K562 (cell line): ENCODE data around the gene CLSTN2. TPM values are rescaled to one million over a fixed set of nuclear protein-coding genes. Genes with fewer than 3 reads are reported as not detected.

Experiments used
- ATAC-seq: fragments of 200-7000 bp; cut with Tn5 transposase; 3 replicates; pipeline ENCODE4 v1.9.1; 2020; ENCODE audit warnings: moderate library complexity
- BruUV-seq: library from RNA; stranded (reverse); fragments of 400-500 nt; replicated peaks from 2 replicates; lab custom pipeline; 2021; lab: Mats Ljungman, UMichigan
- CTCF ChIA-PET: fragments of 300-600 bp; formaldehyde crosslinking; extraction: SDS; loops from one replicate; lab custom pipeline; 2021; ENCODE audit warnings: low intra/inter-chr PET ratio; lab: Yijun Ruan, JAX
- POLR2A ChIA-PET: fragments of 300-600, 350-650 bp; sonication (Branson Sonifier 250); formaldehyde crosslinking; extraction: SDS; loops from one replicate; lab custom pipeline; 2021; ENCODE audit warnings: antibody characterized with exemption, inconsistent platforms; lab: Yijun Ruan, JAX
- DNase-seq, 4 experiments: peaks; one replicate each; pipeline versions ENCODE4 v3.0.0 to v3.0.0-alpha.2; 2011 to 2018; ENCODE audit warnings: low spot score in 3 of 4, mixed read lengths in 3 of 4; ENCODE audit errors: extremely low read depth in 1 of 4
- FAIRE-seq: peaks from 2 replicates; lab custom pipeline; 2011; peaks lifted over from hg19 to GRCh38; lab: Jason Lieb, UNC
- H2AFZ ChIP-seq: 2 replicates; pipeline ENCODE4 v1.6.0; 2011; ENCODE audit warnings: low read depth, low read length, control low read depth, inconsistent platforms
- H3K27ac ChIP-seq: fragments of 200-600 bp; 3 replicates; pipeline ENCODE4 v1.8.0; 2011; ENCODE audit warnings: low read depth, mild to moderate bottlenecking, control low read depth, inconsistent platforms, low read length, moderate library complexity, mixed read lengths; ENCODE audit errors: extremely low read depth
- H3K27me3 ChIP-seq, 2 experiments: fragments of 300-600 bp in 1 of 2; 2 replicates in 1 of 2; 3 replicates in 1 of 2; pipeline versions ENCODE4 v1.6.0 to v1.8.0; 2011; ENCODE audit warnings: inconsistent platforms in 2 of 2, low read length in 2 of 2, mild to moderate bottlenecking in 1 of 2, mixed read lengths in 1 of 2, moderate library complexity in 1 of 2; ENCODE audit not compliant: control insufficient read depth in 2 of 2, insufficient read depth in 2 of 2
- H3K36me3 ChIP-seq: fragments of 300-600 bp; 3 replicates; pipeline ENCODE4 v1.8.0; 2011; ENCODE audit warnings: mild to moderate bottlenecking, low read length, inconsistent platforms; ENCODE audit not compliant: control insufficient read depth, insufficient read depth
- H3K4me1 ChIP-seq, 2 experiments: fragments of 200-600 bp in 1 of 2; replicated peaks in 1 of 2; 2 replicates in 1 of 2; 3 replicates in 1 of 2; pipeline versions ENCODE4 v1.5.1 to v1.8.0; 2011; ENCODE audit warnings: inconsistent platforms in 2 of 2, low read length in 2 of 2, mild to moderate bottlenecking in 1 of 2, mixed read lengths in 1 of 2, moderate library complexity in 1 of 2; ENCODE audit not compliant: control insufficient read depth in 2 of 2, insufficient read depth in 2 of 2
- H3K4me2 ChIP-seq: 2 replicates; pipeline ENCODE4 v1.6.1; 2011; ENCODE audit warnings: low read length, control low read depth, inconsistent platforms, mixed read lengths; ENCODE audit not compliant: insufficient read depth
- H3K4me3 ChIP-seq: fragments of 200-600 bp; sonication (generic), shearing (Covaris generic); 2 replicates; pipeline ENCODE4 v1.5.1; 2016; ENCODE audit warnings: control low read depth, inconsistent platforms
- H3K79me2 ChIP-seq: fragments of 200-600 bp; 3 replicates; pipeline ENCODE4 v1.8.0; 2011; ENCODE audit warnings: low read length, inconsistent platforms; ENCODE audit not compliant: control insufficient read depth, insufficient read depth
- H3K9ac ChIP-seq, 2 experiments: 2 replicates each; pipeline versions ENCODE4 v1.6.0 to v1.6.1; 2011; ENCODE audit warnings: low read depth in 2 of 2, low read length in 2 of 2, control low read depth in 1 of 2, inconsistent platforms in 1 of 2, mild to moderate bottlenecking in 1 of 2, mixed read lengths in 1 of 2; ENCODE audit not compliant: insufficient read depth in 1 of 2
- H3K9me1 ChIP-seq: one replicate; pipeline ENCODE4 v1.6.0; 2011; ENCODE audit warnings: inconsistent platforms, mild to moderate bottlenecking, low read length, moderate library complexity; ENCODE audit not compliant: control insufficient read depth, insufficient read depth
- H3K9me3 ChIP-seq: replicated peaks from 2 replicates; pipeline ENCODE4 v1.5.1; 2011; ENCODE audit warnings: low read depth, low read length, inconsistent platforms; ENCODE audit not compliant: control insufficient read depth, insufficient read depth
- H4K20me1 ChIP-seq: replicated peaks from 2 replicates; pipeline ENCODE4 v1.6.1; 2011; ENCODE audit warnings: low read length, inconsistent platforms, mixed read lengths; ENCODE audit not compliant: control insufficient read depth, insufficient read depth
- ETV1 ChIP-seq: fragments of 450-650 bp; conservative IDR thresholded peaks from 2 replicates; pipeline ENCODE4 v1.6.1; 2016; ENCODE audit warnings: missing genetic modification characterization, control low read depth, low read depth, missing compliant biosample characterization
- MTA1 ChIP-seq: fragments of 450-650 bp; IDR thresholded peaks from 2 replicates; pipeline ENCODE4 v1.6.1; 2017; ENCODE audit warnings: borderline replicate concordance
- NEUROD1 ChIP-seq: fragments of 150-350 bp; IDR thresholded peaks from 2 replicates; pipeline ENCODE4 v1.6.1; 2014; ENCODE audit warnings: borderline replicate concordance, low read length, low read depth; ENCODE audit not compliant: partially characterized antibody
- SMAD2 ChIP-seq: fragments of 150-350 bp; IDR thresholded peaks from 2 replicates; pipeline ENCODE4 v1.6.1; 2014; ENCODE audit warnings: low read depth, mild to moderate bottlenecking, low read length
- TEAD4 ChIP-seq, 2 experiments: sonication (generic) in 1 of 2; formaldehyde crosslinking in 1 of 2; IDR thresholded peaks; 2 replicates each; pipeline versions ENCODE4 v1.6.1 to v1.8.0; 2012 to 2022; ENCODE audit warnings: borderline replicate concordance in 1 of 2, inconsistent platforms in 1 of 2, low read length in 1 of 2, mild to moderate bottlenecking in 1 of 2, missing genetic modification reagents in 1 of 2
- ZNF311 ChIP-seq: fragments of 250-450 bp; sonication (Bioruptor Pico); IDR thresholded peaks from 2 replicates; pipeline ENCODE4 v1.4.0; 2020; ENCODE audit warnings: mild to moderate bottlenecking, moderate library complexity
- ZNF324 ChIP-seq: fragments of 250-450 bp; sonication (Bioruptor Pico); IDR thresholded peaks from 2 replicates; pipeline ENCODE4 v1.4.0; 2020; ENCODE audit warnings: mild to moderate bottlenecking
- WGBS: fragments of 100-300 bp; shearing (Covaris generic); methylation state at CpG from one replicate; pipeline ENCODE4 v1.1.6; 2016; ENCODE audit warnings: low coverage, mixed read lengths; ENCODE audit not compliant: insufficient coverage; ENCODE audit errors: missing lambda C conversion rate; 5-methylcytosine and 5-hydroxymethylcytosine counted together
- in situ Hi-C: fragments of 300-500 bp; cut with MboI; formaldehyde crosslinking; loops from 4 replicates; pipeline ENCODE4 v1.15.0; 2018; ENCODE audit warnings: inconsistent platforms, mixed read lengths
- intact Hi-C: fragments of 100-400 bp; cut with micrococcal nuclease; formaldehyde crosslinking; loops from 2 replicates; pipeline ENCODE4 v1.14.2; 2022
- polyA plus RNA-seq, 8 experiments: library from polyadenylated mRNA; depleted of rRNA in 4 of 8; stranded (reverse) in 5 of 8; unstranded in 3 of 8; fragments of >200 nt; fragmentation: Nextera tagmentation in 2 of 8; fragmentation: Illumina TruSeq in 1 of 8; extraction: Ambion mirVana in 2 of 8; extraction: Trizol in 1 of 8; gene quantifications; 2 replicates each; pipeline versions ENCODE4 v1.2.1 to v1.2.3, GENCODE V29; 2011 to 2014; ENCODE audit warnings: inconsistent platforms in 1 of 8, missing spikeins in 1 of 8
- total RNA-seq, 7 experiments: library from RNA; depleted of rRNA in 6 of 7; stranded (reverse); fragments of >200 nt in 6 of 7; fragmentation: Illumina TruSeq in 2 of 7; extraction: Trizol in 2 of 7; gene quantifications; 2 replicates each; pipeline versions ENCODE4 v1.2.1 to v1.2.3, GENCODE V29; 2011 to 2021; ENCODE audit warnings: low replicate concordance in 1 of 7
- TF ChIP-seq, protein P1 (sequence below): IDR thresholded peaks from 2 replicates; pipeline ENCODE4 v1.6.1; 2012; ENCODE audit warnings: low read depth, low read length, improper control_type of control experiment, borderline replicate concordance
- TF ChIP-seq, protein P2 (sequence below): sonication (generic); formaldehyde crosslinking; IDR thresholded peaks from 2 replicates; pipeline ENCODE4 v1.8.0; 2023; ENCODE audit warnings: mild to moderate bottlenecking, missing genetic modification reagents
- TF ChIP-seq, protein P3 (sequence below): sonication (generic); formaldehyde crosslinking; IDR thresholded peaks from 2 replicates; pipeline ENCODE4 v1.9.0; 2022; ENCODE audit warnings: mild to moderate bottlenecking, missing genetic modification reagents
- TF ChIP-seq, protein P4 (sequence below), 2 experiments: fragments of 450-650 bp in 1 of 2; sonication (generic) in 1 of 2; formaldehyde crosslinking in 1 of 2; IDR thresholded peaks in 1 of 2; conservative IDR thresholded peaks in 1 of 2; 2 replicates each; pipeline versions ENCODE4 v1.6.1 to v1.8.1; 2016 to 2023; ENCODE audit warnings: mild to moderate bottlenecking in 2 of 2, moderate library complexity in 2 of 2, inconsistent platforms in 1 of 2, missing genetic modification reagents in 1 of 2
- TF ChIP-seq, protein P5 (sequence below): fragments of 200-800 bp; sonication (Bioruptor generic); IDR thresholded peaks from 2 replicates; pipeline ENCODE4 v1.6.1; 2017; ENCODE audit warnings: missing genetic modification characterization, missing compliant biosample characterization

CLSTN2 gene
- total and polyA plus RNA-seq, 9 of the 15 experiments (the other 6 are each of a cell fraction or from before 2014, with no cell fraction given) = 0.02 to 0.04 (median 0.04) TPM; not detected in 6

DNA sequence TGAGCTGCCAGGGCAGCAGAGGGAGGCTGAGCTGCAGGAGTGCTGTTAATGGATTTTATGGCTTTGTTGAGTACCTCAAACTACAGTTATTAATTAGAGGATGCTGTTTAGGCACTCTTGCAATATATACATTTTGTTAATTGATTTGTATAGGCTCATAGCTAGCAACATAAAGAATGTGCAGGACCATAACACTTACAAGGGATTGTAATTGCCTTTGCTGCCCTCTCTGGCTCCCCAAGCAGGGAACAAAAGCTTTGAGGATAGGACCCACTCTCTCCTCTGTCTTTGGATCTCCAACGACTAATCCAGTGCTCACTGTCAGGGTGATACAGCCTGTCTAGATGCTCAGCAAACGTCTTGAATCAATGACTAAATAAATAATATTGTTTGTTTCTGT, 1.2 kb upstream of the CLSTN2 start:
- H3K9me1 ChIP-seq = no peaks in the 10 kb centered on the region
- in situ Hi-C loops = no loop called here
- BruUV-seq = no TSS peak
- no peaks in the 10 kb centered on the region for H3K79me2 ChIP-seq
- peaks cover 0 to 15% of the 10 kb centered on the region in 2 experiments; a peak in 2 of 5 replicates for H3K4me1 ChIP-seq
- intact Hi-C loops = no loop called here
- H3K27ac ChIP-seq = no peak overlapping the region
- FAIRE-seq (no peak), ATAC-seq (no peak), DNase-seq (no peak)
- H3K27me3 ChIP-seq = peaks cover 3 to 24% of the 10 kb centered on the region in 2 experiments; a peak in 2 of 5 replicates
- H3K36me3 ChIP-seq = no peaks in the 10 kb centered on the region
- no peak overlapping the region for H3K4me3 ChIP-seq
- POLR2A ChIA-PET = no interaction called here
- 3% methylated on average over 2 of the region's 2 CpGs for WGBS
- no peaks in the 10 kb centered on the region for H3K9me3 ChIP-seq
- no peak overlapping the region for H2AFZ ChIP-seq
- no peak overlapping the region for H3K9ac ChIP-seq
- CTCF ChIA-PET = no interaction called here
- H3K4me2 ChIP-seq = no peak overlapping the region
- H4K20me1 ChIP-seq = no peaks in the 10 kb centered on the region
- TF ChIP-seq, protein P1, sequence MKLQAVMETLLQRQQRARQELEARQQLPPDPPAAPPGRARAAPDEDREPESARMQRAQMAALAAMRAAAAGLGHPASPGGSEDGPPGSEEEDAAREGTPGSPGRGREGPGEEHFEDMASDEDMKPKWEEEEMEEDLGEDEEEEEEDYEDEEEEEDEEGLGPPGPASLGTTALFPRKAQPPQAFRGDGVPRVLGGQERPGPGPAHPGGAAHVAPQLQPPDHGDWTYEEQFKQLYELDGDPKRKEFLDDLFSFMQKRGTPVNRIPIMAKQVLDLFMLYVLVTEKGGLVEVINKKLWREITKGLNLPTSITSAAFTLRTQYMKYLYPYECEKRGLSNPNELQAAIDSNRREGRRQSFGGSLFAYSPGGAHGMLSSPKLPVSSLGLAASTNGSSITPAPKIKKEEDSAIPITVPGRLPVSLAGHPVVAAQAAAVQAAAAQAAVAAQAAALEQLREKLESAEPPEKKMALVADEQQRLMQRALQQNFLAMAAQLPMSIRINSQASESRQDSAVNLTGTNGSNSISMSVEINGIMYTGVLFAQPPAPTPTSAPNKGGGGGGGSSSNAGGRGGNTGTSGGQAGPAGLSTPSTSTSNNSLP = no peak
- TF ChIP-seq TEAD4 (IDR thresholded peaks at IDR 0.05; ENCODE audit: low read length) = no peak
- TF ChIP-seq TEAD4 (CRISPR knock-in tag; IDR thresholded peaks at IDR 0.05; ENCODE audit: borderline replicate concordance) = no peak
- TF ChIP-seq, protein P2, sequence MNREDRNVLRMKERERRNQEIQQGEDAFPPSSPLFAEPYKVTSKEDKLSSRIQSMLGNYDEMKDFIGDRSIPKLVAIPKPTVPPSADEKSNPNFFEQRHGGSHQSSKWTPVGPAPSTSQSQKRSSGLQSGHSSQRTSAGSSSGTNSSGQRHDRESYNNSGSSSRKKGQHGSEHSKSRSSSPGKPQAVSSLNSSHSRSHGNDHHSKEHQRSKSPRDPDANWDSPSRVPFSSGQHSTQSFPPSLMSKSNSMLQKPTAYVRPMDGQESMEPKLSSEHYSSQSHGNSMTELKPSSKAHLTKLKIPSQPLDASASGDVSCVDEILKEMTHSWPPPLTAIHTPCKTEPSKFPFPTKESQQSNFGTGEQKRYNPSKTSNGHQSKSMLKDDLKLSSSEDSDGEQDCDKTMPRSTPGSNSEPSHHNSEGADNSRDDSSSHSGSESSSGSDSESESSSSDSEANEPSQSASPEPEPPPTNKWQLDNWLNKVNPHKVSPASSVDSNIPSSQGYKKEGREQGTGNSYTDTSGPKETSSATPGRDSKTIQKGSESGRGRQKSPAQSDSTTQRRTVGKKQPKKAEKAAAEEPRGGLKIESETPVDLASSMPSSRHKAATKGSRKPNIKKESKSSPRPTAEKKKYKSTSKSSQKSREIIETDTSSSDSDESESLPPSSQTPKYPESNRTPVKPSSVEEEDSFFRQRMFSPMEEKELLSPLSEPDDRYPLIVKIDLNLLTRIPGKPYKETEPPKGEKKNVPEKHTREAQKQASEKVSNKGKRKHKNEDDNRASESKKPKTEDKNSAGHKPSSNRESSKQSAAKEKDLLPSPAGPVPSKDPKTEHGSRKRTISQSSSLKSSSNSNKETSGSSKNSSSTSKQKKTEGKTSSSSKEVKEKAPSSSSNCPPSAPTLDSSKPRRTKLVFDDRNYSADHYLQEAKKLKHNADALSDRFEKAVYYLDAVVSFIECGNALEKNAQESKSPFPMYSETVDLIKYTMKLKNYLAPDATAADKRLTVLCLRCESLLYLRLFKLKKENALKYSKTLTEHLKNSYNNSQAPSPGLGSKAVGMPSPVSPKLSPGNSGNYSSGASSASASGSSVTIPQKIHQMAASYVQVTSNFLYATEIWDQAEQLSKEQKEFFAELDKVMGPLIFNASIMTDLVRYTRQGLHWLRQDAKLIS = no peak
- no peak for TF ChIP-seq NEUROD1
- no peak for TF ChIP-seq ETV1 (tag)
- TF ChIP-seq, protein P3, sequence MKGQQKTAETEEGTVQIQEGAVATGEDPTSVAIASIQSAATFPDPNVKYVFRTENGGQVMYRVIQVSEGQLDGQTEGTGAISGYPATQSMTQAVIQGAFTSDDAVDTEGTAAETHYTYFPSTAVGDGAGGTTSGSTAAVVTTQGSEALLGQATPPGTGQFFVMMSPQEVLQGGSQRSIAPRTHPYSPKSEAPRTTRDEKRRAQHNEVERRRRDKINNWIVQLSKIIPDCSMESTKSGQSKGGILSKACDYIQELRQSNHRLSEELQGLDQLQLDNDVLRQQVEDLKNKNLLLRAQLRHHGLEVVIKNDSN (CRISPR knock-in tag) = no peak
- no peak for TF ChIP-seq ZNF324
- no peak for TF ChIP-seq SMAD2
- no peak for TF ChIP-seq ZNF311
- no peak for TF ChIP-seq MTA1
- TF ChIP-seq, protein P4, sequence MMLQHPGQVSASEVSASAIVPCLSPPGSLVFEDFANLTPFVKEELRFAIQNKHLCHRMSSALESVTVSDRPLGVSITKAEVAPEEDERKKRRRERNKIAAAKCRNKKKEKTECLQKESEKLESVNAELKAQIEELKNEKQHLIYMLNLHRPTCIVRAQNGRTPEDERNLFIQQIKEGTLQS (IDR thresholded peaks at IDR 0.05) = no peak
- TF ChIP-seq, protein P4 (CRISPR knock-in tag; conservative IDR thresholded peaks at IDR 0.05) = no peak
- TF ChIP-seq, protein P5, sequence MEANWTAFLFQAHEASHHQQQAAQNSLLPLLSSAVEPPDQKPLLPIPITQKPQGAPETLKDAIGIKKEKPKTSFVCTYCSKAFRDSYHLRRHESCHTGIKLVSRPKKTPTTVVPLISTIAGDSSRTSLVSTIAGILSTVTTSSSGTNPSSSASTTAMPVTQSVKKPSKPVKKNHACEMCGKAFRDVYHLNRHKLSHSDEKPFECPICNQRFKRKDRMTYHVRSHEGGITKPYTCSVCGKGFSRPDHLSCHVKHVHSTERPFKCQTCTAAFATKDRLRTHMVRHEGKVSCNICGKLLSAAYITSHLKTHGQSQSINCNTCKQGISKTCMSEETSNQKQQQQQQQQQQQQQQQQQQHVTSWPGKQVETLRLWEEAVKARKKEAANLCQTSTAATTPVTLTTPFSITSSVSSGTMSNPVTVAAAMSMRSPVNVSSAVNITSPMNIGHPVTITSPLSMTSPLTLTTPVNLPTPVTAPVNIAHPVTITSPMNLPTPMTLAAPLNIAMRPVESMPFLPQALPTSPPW (CRISPR knock-in tag) = no peak
